Activated naive CD8-positive, alpha-beta T cell treated with anti-CD3 and anti-CD28 coated beads, Interleukin-2, amount 10 ng/mL, durations not matched to agents 7 days and 5 days (primary cell): ENCODE measurements around the gene ARHGAP12. TPM values are rescaled to one million over a fixed set of nuclear protein-coding genes. Genes with fewer than 3 reads are reported as not detected.

Experiments
- ATAC-seq: fragments of 150-1000 bp; cut with Tn5 transposase; one replicate; pipeline ENCODE4 v1.10.0; 2021; ENCODE audit warnings: low read depth, moderate library complexity
- POLR2A ChIA-PET: fragments of 350-600 bp; sonication (Branson Sonifier 250); formaldehyde crosslinking; loops from one replicate; lab custom pipeline; 2021; ENCODE audit warnings: antibody characterized with exemption; lab: Charles Lee
- DNase-seq: peaks from one replicate; pipeline ENCODE4 v3.0.0; 2021
- H3K27ac Mint-ChIP-seq: one replicate; pipeline ENCODE4 v1.8.0; 2022; ENCODE audit warnings: mild to moderate bottlenecking, mixed read lengths
- H3K27me3 Mint-ChIP-seq: one replicate; pipeline ENCODE4 v1.8.0; 2022; ENCODE audit warnings: mild to moderate bottlenecking, moderate library complexity, mixed read lengths
- H3K36me3 Mint-ChIP-seq: one replicate; pipeline ENCODE4 v1.8.0; 2021; ENCODE audit warnings: mild to moderate bottlenecking, mixed read lengths
- H3K4me1 Mint-ChIP-seq: one replicate; pipeline ENCODE4 v1.8.0; 2021; ENCODE audit warnings: mixed read lengths
- H3K4me3 Mint-ChIP-seq: one replicate; pipeline ENCODE4 v1.8.0; 2022; ENCODE audit warnings: mild to moderate bottlenecking, moderate library complexity, mixed read lengths
- H3K9me3 Mint-ChIP-seq: one replicate; pipeline ENCODE4 v1.8.0; 2021; ENCODE audit warnings: mixed read lengths
- total RNA-seq, 2 experiments: library from RNA; stranded (reverse); gene quantifications; one replicate each; pipeline ENCODE4 v1.2.3, GENCODE V29; 2021

ARHGAP12 gene
- total RNA-seq, 2 experiments from 2014 or later = 15.0 to 15.9 TPM

- POLR2A ChIA-PET = no interaction called here
- ATAC-seq = no peak
- Mint-ChIP-seq H3K36me3 (peaks cover 8% of the 10 kb centered on the region), H3K27ac (no peak overlapping the region), H3K9me3 (no peaks in the 10 kb centered on the region), H3K4me3 (no peak overlapping the region), H3K27me3 (no peaks in the 10 kb centered on the region), H3K4me1 (peaks cover 2% of the 10 kb centered on the region)
- DNase-seq = no peak
Observed at GRCh38 chr10:31875608-31876007, 53.0 kb downstream of the ARHGAP12 start.

DNA sequence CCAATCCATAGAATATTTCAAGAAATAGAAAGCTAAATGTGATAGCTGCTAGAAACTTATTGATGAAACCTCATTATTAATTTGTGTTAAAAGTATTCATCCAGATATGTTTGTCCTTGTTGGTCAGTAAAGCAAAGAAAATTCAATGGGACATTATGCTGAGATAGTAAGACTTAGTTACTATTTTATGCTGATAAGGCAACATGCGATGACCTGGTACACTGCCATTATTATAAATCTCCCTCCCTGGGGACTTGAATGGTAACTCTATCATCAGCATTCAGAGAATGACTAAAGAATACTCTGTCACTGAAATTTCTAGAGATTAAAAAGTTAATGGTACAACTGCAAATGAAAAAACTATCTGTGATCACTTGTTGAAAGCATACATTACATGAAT, 54.9 kb downstream of the ARHGAP12 start:
- DNase-seq = no peak
- H3K27ac Mint-ChIP-seq = no peak overlapping the region
- peaks cover 2% of the 10 kb centered on the region for H3K4me1 Mint-ChIP-seq
- POLR2A ChIA-PET = no interaction called here
- no peaks in the 10 kb centered on the region for H3K27me3 Mint-ChIP-seq
- H3K9me3 Mint-ChIP-seq = no peaks in the 10 kb centered on the region
- no peak overlapping the region for H3K4me3 Mint-ChIP-seq
- ATAC-seq = no peak
- H3K36me3 Mint-ChIP-seq = peaks cover 7% of the 10 kb centered on the region

- DNase-seq = no peak
- no peak overlapping the region for H3K27ac Mint-ChIP-seq
- peaks cover 2% of the 10 kb centered on the region for H3K4me1 Mint-ChIP-seq
- no peak overlapping the region for H3K4me3 Mint-ChIP-seq
- H3K9me3 Mint-ChIP-seq = no peaks in the 10 kb centered on the region
- H3K27me3 Mint-ChIP-seq = no peaks in the 10 kb centered on the region
- POLR2A ChIA-PET = interaction anchor here (0.6 kb wide), 1 partner anchor 14 kb away, joined by 4 read pairs; no protein-coding TSS in a partner anchor
- peaks cover 5% of the 10 kb centered on the region for H3K36me3 Mint-ChIP-seq
- ATAC-seq = no peak
Observed at GRCh38 chr10:31871266-31872065, 57.2 kb downstream of the ARHGAP12 start.

DNA sequence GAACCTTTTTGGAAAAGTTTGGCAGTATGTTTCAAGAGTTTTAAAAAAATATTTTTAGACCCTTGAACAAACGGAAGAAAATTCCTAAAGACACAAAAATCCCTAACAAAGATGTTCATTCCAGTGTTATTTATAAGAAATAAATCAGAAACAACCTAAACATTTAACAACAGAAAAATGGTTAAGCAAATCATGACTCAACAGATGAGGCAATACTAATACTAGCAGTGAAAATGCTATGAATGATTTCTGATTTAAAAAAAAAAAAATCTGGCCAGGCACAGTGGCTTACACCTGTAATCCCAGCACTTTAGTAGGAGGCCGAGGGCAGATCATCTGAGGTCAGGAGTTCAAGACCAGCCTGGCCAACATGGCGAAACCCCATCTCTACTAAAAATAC, 61.0 kb downstream of the ARHGAP12 start:
- no peak for DNase-seq
- Mint-ChIP-seq H3K27ac (no peak overlapping the region), H3K4me3 (no peak overlapping the region), H3K9me3 (no peaks in the 10 kb centered on the region), H3K27me3 (no peaks in the 10 kb centered on the region), H3K36me3 (peaks cover 2% of the 10 kb centered on the region), H3K4me1 (peaks cover 12% of the 10 kb centered on the region)
- no peak for ATAC-seq
- POLR2A ChIA-PET = no interaction called here

GRCh38 chr10:31866118-31866670, 62.4 kb downstream of the ARHGAP12 start:
- Mint-ChIP-seq H3K36me3 (peaks cover 2% of the 10 kb centered on the region), H3K27me3 (no peaks in the 10 kb centered on the region), H3K9me3 (no peaks in the 10 kb centered on the region), H3K27ac (no peak overlapping the region), H3K4me1 (peaks cover 16% of the 10 kb centered on the region), H3K4me3 (no peak overlapping the region)
- no peak for ATAC-seq
- DNase-seq = no peak
- POLR2A ChIA-PET = interaction anchor here (0.7 kb wide), 1 partner anchor 144 kb away, joined by 3 read pairs; no protein-coding TSS in a partner anchor

DNA sequence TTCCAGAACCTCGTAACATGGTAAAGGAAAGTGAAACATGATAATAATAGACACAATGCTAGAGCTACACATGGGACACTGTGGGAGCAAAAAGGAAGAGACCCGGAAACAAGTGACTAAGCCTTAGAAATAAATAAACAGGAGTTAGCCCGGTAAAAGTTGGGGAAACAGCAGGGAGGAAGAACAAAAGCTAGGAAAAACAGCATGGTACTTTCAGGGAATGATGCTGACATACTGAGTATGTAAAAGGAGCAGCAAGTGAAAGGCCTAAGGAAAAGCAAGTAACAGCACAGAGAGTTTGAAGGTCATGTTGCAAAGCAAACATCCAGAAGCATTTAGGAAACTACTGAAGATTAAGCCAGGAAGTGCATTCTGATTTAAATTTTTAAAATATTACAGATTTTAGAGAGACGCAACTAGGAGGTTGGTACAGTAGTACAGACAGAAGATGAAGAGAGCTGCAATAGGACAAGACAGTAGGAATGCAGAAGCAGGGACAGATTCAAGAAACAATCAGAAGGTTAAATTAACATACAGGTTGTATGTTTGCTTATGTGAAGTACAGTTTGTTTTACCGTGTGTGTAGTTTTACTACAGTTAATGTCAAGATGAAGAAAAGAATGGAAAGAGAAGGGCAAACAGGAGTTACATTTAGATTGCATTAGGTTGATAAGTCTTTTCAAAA, 63.7 kb downstream of the ARHGAP12 start:
- Mint-ChIP-seq H3K4me3 (no peak overlapping the region), H3K27me3 (no peaks in the 10 kb centered on the region), H3K27ac (no peak overlapping the region), H3K9me3 (no peaks in the 10 kb centered on the region), H3K4me1 (peaks cover 16% of the 10 kb centered on the region), H3K36me3 (peaks cover 5% of the 10 kb centered on the region)
- POLR2A ChIA-PET = no interaction called here
- no peak for ATAC-seq
- DNase-seq = no peak

DNA sequence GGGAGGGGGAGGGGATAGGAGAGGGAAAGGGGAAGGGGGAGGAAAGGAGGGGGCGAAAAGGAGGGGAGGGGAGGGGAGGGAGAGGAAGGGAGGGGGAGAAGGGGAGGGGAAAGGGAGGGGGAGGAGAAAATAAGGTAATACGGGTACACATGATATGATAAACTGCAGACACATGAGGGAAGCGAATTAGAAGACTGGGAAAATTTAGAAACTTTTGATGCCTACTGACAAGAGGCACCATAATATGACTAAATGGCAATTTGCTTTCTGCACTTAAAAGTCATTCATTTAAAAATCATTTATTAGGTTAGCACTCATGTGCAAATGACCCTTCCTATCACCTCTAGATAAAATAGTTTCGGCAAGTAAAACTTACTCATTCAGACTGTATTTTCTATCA, 73.6 kb downstream of the ARHGAP12 start:
- Mint-ChIP-seq H3K27me3 (no peaks in the 10 kb centered on the region), H3K27ac (no peak overlapping the region), H3K4me3 (no peak overlapping the region), H3K4me1 (peaks cover 4% of the 10 kb centered on the region), H3K9me3 (no peaks in the 10 kb centered on the region), H3K36me3 (peaks cover 7% of the 10 kb centered on the region)
- ATAC-seq (no peak), DNase-seq (no peak)
- POLR2A ChIA-PET = no interaction called here

- Mint-ChIP-seq H3K4me1 (peaks cover 4% of the 10 kb centered on the region), H3K4me3 (no peak overlapping the region), H3K36me3 (peaks cover 3% of the 10 kb centered on the region), H3K27me3 (no peaks in the 10 kb centered on the region), H3K9me3 (no peaks in the 10 kb centered on the region), H3K27ac (no peak overlapping the region)
- no peak for ATAC-seq
- POLR2A ChIA-PET = no interaction called here
- DNase-seq = no peak
Observed at GRCh38 chr10:31853629-31854028, 75.0 kb downstream of the ARHGAP12 start.

DNA sequence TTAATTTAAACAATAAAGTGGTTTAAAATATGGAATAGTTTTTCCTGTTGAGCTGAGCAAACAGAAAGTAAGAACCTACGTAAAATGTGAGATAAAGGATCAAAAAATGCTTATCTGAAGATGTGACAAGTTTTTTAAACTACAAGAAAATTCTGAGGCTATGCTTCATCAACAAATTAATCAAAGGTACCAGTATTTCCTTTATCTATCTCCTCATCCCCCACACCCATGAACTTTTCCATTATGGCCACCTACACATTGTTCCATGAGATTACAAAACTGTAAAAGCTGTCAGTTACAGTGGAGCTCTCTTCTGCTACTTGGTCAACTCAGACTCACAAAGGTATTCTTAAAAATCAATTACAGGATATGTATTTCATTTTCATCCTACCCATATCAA, 77.4 kb downstream of the ARHGAP12 start:
- H3K27me3 Mint-ChIP-seq = no peaks in the 10 kb centered on the region
- H3K9me3 Mint-ChIP-seq = no peaks in the 10 kb centered on the region
- H3K36me3 Mint-ChIP-seq = peaks cover 4% of the 10 kb centered on the region
- POLR2A ChIA-PET = no interaction called here
- H3K27ac Mint-ChIP-seq = no peak overlapping the region
- peaks cover 2% of the 10 kb centered on the region for H3K4me1 Mint-ChIP-seq
- DNase-seq (no peak), ATAC-seq (no peak)
- no peak overlapping the region for H3K4me3 Mint-ChIP-seq

- POLR2A ChIA-PET = no interaction called here
- DNase-seq (no peak), ATAC-seq (no peak)
- Mint-ChIP-seq H3K27ac (no peak overlapping the region), H3K4me3 (no peak overlapping the region), H3K27me3 (no peaks in the 10 kb centered on the region), H3K4me1 (peaks cover 5% of the 10 kb centered on the region), H3K9me3 (no peaks in the 10 kb centered on the region), H3K36me3 (peaks cover 6% of the 10 kb centered on the region)
Observed at GRCh38 chr10:31847515-31847914, 81.1 kb downstream of the ARHGAP12 start.

DNA sequence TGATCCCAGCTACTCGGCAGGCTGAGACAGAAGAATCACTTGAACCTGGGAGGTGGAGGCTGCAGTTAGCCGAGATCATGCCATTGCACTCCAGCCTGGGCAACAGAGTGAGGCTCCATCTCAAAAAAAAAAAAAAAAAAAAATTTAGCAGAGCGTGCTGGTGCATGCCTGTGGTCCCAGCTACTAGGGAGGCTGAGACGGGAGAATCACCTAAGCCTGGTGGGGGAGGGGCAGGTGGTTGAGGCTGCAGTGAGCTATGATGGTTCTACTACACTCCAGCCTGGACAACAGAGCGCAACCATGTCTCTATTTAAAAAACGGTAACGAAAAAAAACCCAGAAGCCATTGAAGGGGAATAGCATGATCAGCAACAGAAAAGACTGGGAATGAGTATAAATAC, 89.9 kb downstream of the ARHGAP12 start:
- no peak for ATAC-seq
- no peak for DNase-seq
- no peaks in the 10 kb centered on the region for H3K36me3 Mint-ChIP-seq
- peaks cover 4% of the 10 kb centered on the region for H3K4me1 Mint-ChIP-seq
- no peaks in the 10 kb centered on the region for H3K27me3 Mint-ChIP-seq
- H3K9me3 Mint-ChIP-seq = no peaks in the 10 kb centered on the region
- H3K4me3 Mint-ChIP-seq = no peak overlapping the region
- POLR2A ChIA-PET = no interaction called here
- H3K27ac Mint-ChIP-seq = no peak overlapping the region

DNA sequence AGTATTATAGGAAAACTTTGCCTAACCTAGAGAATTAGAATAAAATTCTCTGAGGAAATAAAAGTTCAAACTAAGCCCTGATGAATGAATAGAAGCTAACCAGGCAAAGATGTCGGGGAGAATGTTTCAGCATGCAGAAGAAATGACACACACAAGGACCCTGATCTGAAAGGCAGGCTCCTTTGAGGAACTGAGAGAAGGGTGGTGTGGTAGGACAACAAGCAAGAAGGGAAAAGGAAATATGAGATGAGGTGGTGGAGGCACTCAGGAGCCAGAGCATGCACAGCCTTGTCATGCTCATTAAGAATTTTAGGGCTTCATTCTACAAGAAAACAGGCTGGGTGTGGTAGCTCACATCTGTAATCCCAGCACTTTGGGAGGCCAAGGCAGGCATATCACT, 90.6 kb downstream of the ARHGAP12 start:
- no peak overlapping the region for H3K4me3 Mint-ChIP-seq
- H3K9me3 Mint-ChIP-seq = no peaks in the 10 kb centered on the region
- H3K4me1 Mint-ChIP-seq = peaks cover 6% of the 10 kb centered on the region
- no peaks in the 10 kb centered on the region for H3K36me3 Mint-ChIP-seq
- POLR2A ChIA-PET = no interaction called here
- no peaks in the 10 kb centered on the region for H3K27me3 Mint-ChIP-seq
- ATAC-seq (no peak), DNase-seq (no peak)
- H3K27ac Mint-ChIP-seq = no peak overlapping the region

GRCh38 chr10:31836569-31837406, 91.8 kb downstream of the ARHGAP12 start:
- no peaks in the 10 kb centered on the region for H3K27me3 Mint-ChIP-seq
- no peak for DNase-seq
- no peaks in the 10 kb centered on the region for H3K9me3 Mint-ChIP-seq
- POLR2A ChIA-PET = no interaction called here
- no peaks in the 10 kb centered on the region for H3K36me3 Mint-ChIP-seq
- H3K4me3 Mint-ChIP-seq = no peak overlapping the region
- no peak overlapping the region for H3K27ac Mint-ChIP-seq
- no peak for ATAC-seq
- H3K4me1 Mint-ChIP-seq = peaks cover 4% of the 10 kb centered on the region
